Measurements from ENCODE around the gene ADH4.
"Not testable (repeated sequence)": the region's sequence is repeated elsewhere in the genome, so short reads cannot be mapped to it uniquely, and the experiment has no call there.

Gene ADH4

DNA sequence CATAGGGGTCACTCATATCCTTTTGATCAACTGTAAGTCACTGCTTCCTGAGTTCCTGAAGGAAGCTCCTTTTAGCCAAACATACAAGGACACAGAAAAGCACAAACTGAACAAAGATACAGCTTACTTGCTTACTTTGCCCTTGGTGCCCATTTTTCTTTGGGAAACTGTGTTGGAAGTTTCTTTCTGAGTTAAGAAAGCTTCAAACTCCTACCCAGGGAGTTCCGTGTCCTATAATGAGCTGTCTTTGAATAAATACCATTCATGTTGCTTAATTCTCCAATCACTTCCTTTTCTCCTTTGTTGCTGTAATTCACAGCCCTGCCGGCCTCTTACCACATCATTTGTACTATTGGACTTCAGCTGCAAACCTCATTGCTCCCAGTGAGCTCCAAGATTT is at the start of gene ADH4:
TSS of gene ADH4 (minus strand) at position 228 of the 400 bp plus-strand sequence. CDS start at position 153, 75 bp downstream.
- Mint-ChIP-seq H3K27ac (no peak within 1 kb of the TSS), H3K4me1 (no peaks in the 10 kb centered on the region), H3K4me3 (no peak within 1 kb of the TSS), H3K36me3 (no peaks in the 10 kb centered on the region), H3K9me3 (no peaks in the 10 kb centered on the region)
- DNase-seq (ENCODE audit: low spot score in 2 of 2) (no peak), ATAC-seq (no peak)

DNA sequence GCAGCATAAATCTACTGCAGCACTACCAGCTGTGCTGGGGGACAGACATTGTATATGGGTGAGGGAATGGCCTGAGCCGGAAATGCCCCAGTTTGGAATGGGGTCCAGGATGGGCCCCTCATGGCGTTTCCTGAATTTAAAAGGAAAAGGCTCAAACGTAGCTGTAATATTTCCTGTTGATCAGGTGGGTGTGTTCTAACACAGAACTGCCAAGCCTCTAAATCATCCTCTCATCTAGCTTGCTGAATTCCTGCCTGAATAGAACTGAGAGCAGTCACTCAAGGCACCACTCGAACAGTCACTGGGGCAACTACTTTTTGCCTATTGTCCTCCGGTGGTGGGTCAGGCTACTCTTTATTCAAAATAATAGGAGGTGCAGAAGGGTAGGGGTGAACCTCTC is 46.2 kb upstream of the ADH4 start:
- H3K27ac Mint-ChIP-seq, result no peak overlapping the region
- H3K9me3 Mint-ChIP-seq, result peaks cover 11% of the 10 kb centered on the region
- no peak for ATAC-seq
- DNase-seq (ENCODE audit: low spot score in 2 of 2), result no peak
- H3K4me3 Mint-ChIP-seq, result no peak overlapping the region
- H3K36me3 Mint-ChIP-seq, result no peaks in the 10 kb centered on the region
- H3K4me1 Mint-ChIP-seq, result no peaks in the 10 kb centered on the region

DNA sequence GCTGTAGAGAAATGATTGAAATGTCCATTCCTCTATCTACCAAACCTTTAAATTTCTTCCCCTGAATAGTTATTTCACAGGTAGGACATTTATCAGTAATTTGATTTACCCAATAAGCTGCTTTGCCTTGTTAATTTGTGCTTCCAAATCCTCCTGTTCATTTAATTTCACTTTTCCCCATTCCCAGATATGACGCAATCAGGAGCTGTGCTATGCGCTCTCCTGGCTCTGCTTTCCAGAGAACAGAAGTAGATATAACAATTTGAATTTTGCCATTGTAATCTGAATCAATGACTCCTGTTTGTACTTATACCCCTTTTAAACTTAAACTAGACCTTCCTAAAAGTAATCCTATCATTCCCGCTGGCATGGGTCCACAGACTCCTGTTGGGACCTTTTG is 45.8 kb upstream of the ADH4 start:
- H3K4me3 Mint-ChIP-seq; ATAC-seq; H3K27ac Mint-ChIP-seq; H3K4me1 Mint-ChIP-seq; DNase-seq (ENCODE audit: low spot score in 2 of 2); H3K36me3 Mint-ChIP-seq: not testable (repeated sequence)
- H3K9me3 Mint-ChIP-seq, result peaks cover 15% of the 10 kb centered on the region

DNA sequence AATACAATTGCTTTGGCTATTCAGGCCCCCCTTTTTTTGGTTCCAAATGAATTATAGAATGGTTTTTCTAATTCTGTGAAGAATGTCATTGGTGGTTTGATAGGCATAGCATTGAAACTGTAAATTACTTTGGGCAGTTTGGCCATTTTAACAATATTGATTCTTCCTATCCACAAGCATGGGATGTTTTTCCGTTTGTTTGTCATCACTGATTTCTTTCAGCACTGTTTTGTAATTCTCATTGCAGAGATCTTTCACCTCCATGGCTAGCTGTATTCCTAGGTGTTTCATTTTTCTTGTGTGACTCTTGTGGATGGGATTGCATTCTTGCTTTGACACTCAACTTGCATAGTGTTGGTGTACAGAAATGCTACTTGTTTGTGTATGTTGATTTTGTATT is 41.9 kb upstream of the ADH4 start:
- no peak overlapping the region for H3K4me3 Mint-ChIP-seq
- peaks cover 18% of the 10 kb centered on the region for H3K9me3 Mint-ChIP-seq
- no peak overlapping the region for H3K27ac Mint-ChIP-seq
- H3K4me1 Mint-ChIP-seq, result no peaks in the 10 kb centered on the region
- DNase-seq (ENCODE audit: low spot score in 2 of 2), result no peak
- H3K36me3 Mint-ChIP-seq, result no peaks in the 10 kb centered on the region
- ATAC-seq, result no peak

DNA sequence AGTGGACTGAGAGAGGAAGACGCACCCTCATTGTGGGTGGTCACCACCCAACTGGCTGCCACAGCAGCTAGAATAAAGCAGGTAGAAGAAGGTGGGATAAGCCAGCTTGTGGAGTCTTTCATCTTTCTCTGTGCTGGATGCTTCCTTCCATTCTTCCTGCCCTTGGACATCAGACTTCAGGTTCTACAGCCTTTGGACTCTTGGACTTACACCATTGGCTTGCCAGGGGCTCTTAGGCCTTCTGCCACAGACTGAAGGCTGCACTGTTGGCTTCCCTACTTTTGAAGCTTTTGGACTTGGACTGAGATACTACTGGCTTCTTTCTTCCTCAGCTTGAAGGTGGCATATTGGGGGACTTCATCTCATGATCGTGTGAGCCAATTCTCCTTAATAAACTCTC is 41.5 kb upstream of the ADH4 start:
- no peak overlapping the region for H3K4me3 Mint-ChIP-seq
- no peaks in the 10 kb centered on the region for H3K4me1 Mint-ChIP-seq
- H3K27ac Mint-ChIP-seq, result no peak overlapping the region
- H3K36me3 Mint-ChIP-seq, result no peaks in the 10 kb centered on the region
- H3K9me3 Mint-ChIP-seq, result peaks cover 15% of the 10 kb centered on the region
- ATAC-seq (no peak), DNase-seq (ENCODE audit: low spot score in 2 of 2) (no peak)

DNA sequence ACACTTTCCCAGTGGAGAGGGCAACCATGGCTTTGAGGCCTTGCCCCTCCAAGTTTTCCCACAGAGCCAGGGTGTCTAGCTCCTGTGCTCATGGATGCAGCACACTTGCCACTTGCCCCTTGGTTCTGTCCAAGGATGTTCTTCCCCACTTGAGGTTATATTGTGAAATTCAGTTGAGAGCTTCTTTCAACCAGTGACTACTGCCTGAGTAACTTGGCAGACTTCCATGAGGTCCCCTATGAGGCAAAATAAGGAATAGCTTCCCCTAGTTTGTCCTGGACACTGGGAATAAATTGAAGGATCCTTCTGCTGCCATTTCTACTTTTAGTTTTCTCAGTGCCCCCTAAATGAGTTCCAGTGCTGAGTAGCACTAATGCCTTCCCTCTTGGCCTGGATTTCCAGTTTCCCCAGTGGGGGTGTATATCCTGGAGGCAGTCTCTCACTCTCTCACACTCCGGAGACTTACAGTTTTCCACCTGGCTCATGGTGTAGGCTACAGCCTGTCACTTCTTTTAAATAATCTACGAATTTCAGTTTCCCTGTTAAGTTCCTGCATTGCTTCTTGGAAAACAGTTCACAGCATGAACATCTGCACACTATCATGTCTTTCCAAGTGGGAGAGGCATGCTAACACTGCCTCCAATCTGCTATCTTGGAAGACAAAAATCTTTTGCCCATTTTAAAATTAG is 36.4 kb upstream of the ADH4 start:
- Mint-ChIP-seq H3K36me3 (no peaks in the 10 kb centered on the region), H3K4me3 (no peak overlapping the region), H3K27ac (no peak overlapping the region), H3K9me3 (peaks cover 14% of the 10 kb centered on the region), H3K4me1 (no peaks in the 10 kb centered on the region)
- DNase-seq (ENCODE audit: low spot score in 2 of 2), result no peak
- ATAC-seq, result peak; percentile 13

DNA sequence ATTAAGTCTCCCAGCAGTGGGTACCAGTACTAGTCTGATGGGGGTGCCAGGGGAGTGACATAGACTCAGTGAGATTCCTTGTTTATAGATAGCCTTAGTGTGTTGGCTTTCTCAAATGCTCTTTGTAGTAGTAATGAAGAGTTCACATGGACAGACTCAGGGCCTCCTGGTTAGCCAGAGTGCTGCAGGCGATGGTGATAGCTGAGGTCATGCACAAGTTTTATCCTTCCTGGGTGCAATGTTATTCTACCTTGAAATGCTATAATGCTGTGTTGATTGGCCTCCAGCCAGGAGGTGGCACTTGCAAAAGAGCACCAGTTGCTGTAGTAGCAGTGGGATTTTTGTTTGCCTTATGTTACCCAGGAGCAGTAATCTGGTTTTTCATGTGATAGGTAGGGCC is 35.5 kb upstream of the ADH4 start:
- H3K9me3 Mint-ChIP-seq, result peaks cover 6% of the 10 kb centered on the region
- ATAC-seq (no peak), DNase-seq (ENCODE audit: low spot score in 2 of 2) (no peak)
- no peaks in the 10 kb centered on the region for H3K36me3 Mint-ChIP-seq
- H3K4me3 Mint-ChIP-seq, result no peak overlapping the region
- H3K27ac Mint-ChIP-seq, result no peak overlapping the region
- H3K4me1 Mint-ChIP-seq, result no peaks in the 10 kb centered on the region

DNA sequence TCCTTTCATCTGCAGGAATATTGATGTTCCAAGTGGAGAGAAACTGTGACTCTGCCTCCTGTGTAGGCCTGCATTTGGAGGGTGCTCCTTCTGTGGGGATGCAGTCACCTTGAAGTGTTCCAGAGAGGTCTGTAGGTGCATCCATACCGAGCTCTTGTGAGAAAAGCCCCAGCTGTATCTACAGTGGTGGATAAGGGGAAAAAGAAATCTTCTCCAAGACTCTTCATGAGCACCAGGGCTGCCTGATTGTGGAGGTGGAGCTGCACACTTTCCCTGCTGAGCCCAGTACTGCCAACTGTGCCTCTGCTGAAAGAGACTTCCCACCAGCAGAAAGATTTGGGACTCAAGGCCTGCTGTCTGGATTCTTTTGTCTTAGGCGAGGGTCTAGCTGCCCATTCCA is 35.1 kb upstream of the ADH4 start:
- Mint-ChIP-seq H3K27ac (no peak overlapping the region), H3K36me3 (no peaks in the 10 kb centered on the region), H3K4me1 (no peaks in the 10 kb centered on the region), H3K4me3 (no peak overlapping the region), H3K9me3 (peaks cover 5% of the 10 kb centered on the region)
- no peak for DNase-seq (ENCODE audit: low spot score in 2 of 2)
- no peak for ATAC-seq

DNA sequence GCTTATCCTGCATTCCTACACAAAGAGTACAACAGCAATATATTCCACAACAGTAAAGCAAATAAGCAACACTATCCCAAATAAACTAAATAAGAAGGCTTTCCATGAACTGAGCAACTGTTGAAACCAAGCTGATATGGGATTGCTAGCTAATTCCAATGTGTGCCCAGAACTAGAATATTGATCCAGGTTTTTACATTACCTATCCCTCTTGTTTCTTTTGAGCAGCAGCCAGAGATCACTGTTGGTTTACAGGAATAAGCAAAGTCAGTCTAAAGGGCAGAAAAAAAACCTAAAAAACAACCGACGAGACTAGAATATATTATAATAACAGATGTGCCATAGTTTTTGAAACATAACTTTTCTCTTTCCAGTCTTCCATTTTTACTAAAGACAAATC is 22.4 kb upstream of the ADH4 start:
- H3K36me3 Mint-ChIP-seq, result no peaks in the 10 kb centered on the region
- DNase-seq (ENCODE audit: low spot score in 2 of 2) (no peak), ATAC-seq (no peak)
- no peaks in the 10 kb centered on the region for H3K4me1 Mint-ChIP-seq
- H3K4me3 Mint-ChIP-seq, result no peak overlapping the region
- peaks cover 5% of the 10 kb centered on the region for H3K9me3 Mint-ChIP-seq
- no peak overlapping the region for H3K27ac Mint-ChIP-seq

DNA sequence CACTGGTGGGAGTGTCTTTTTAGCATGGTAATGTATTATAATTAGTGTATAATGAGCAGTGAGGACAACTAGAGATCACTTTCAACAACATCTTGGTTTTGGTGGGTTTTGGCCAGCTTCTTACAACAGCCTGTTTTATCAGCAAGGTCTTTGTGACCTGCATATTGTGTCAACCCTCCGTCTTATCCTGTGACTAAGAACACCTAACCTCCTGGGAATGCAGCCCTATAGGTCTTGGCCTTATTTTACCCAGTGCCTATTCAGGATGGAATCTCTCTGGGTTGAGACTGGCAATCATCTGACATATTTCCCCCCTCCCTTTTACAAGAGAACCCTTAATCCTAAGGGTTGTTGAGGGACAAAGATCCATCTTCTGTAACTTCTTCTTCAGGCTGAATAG is 21.9 kb upstream of the ADH4 start:
- peaks cover 5% of the 10 kb centered on the region for H3K9me3 Mint-ChIP-seq
- H3K4me1 Mint-ChIP-seq, result no peaks in the 10 kb centered on the region
- DNase-seq (ENCODE audit: low spot score in 2 of 2) (no peak), ATAC-seq (no peak)
- H3K27ac Mint-ChIP-seq, result no peak overlapping the region
- H3K4me3 Mint-ChIP-seq, result no peak overlapping the region
- H3K36me3 Mint-ChIP-seq, result no peaks in the 10 kb centered on the region

DNA sequence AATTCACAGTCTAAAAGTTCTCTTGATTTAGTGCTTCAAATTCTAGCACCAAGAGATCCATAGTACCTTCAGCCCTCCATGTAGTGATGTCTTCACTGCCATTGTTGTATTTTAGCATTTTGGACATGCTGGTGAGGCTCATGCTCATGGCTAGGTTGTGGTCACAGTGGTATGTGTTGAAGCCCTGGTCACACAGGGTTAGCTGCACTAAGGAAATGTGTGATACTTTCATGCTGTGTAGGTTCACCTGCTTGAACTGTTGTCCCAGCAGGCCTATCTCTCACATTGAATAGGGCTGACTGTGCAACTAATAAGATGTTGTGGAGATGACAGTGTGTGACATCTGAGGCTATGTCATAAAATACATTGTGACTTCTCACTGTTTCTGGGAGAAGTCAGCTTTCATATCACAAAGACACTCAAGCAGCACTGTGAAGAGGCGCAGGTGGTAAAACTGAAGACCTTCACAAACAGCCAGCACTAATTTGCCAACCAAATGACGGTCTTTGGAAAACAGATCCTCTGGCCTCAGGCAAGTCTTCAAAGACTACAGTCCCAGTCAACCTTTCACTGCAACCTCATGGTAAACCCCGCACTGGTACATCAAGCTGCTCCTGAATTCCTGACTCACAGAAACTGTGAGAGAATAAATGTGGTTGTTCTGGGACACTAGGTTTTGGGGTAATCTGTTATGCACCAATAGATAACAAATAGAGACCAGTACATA is 17.4 kb upstream of the ADH4 start:
- H3K4me3 Mint-ChIP-seq, result no peak overlapping the region
- H3K27ac Mint-ChIP-seq, result no peak overlapping the region
- peaks cover 3% of the 10 kb centered on the region for H3K9me3 Mint-ChIP-seq
- no peaks in the 10 kb centered on the region for H3K4me1 Mint-ChIP-seq
- no peak for DNase-seq (ENCODE audit: low spot score in 2 of 2)
- no peaks in the 10 kb centered on the region for H3K36me3 Mint-ChIP-seq
- peak; percentile 31 for ATAC-seq

DNA sequence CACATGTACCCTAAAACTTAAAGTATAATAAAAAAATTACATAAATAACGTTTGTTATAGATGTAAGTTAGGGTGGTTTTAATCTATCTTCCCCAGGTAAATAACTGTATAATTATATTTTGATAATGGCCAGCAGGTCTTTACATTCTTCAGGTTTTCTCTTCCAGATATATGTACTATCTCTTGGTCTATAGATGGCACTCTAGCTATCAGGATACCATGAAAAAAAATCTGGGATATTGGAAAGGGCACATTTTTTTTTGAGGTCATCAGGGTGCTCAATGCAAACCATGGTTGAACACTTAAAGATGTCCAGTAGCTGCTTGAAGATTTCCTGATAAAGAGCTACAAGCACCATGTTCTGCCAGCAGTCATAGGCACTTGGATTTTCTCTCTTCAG is 15.6 kb upstream of the ADH4 start:
- Mint-ChIP-seq H3K9me3 (peaks cover 3% of the 10 kb centered on the region), H3K4me3 (no peak overlapping the region), H3K4me1 (no peaks in the 10 kb centered on the region), H3K27ac (no peak overlapping the region), H3K36me3 (no peaks in the 10 kb centered on the region)
- ATAC-seq (no peak), DNase-seq (ENCODE audit: low spot score in 2 of 2) (no peak)

DNA sequence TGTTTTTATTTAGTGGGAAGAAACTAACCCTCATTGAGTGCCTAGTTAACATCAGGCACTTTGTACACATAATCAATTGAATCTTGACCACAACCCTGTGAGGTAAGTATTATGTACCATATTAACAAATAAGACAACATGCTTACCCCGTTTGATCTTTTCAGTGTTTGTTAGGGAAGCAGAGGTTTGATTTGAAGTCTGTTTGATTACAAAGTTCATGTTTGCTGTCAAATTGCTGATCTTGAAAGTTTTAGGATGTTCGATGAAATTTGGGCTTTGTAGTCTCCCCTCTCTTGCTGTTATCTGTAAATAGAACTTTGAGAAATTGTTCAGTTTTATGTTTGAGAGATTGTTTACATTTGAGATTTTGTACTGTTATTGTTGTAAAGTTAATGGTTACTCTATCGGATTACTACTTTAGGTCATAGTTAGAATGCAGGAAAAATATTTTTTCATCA is 13.4 kb upstream of the ADH4 start:
- Mint-ChIP-seq H3K4me1 (no peaks in the 10 kb centered on the region), H3K27ac (no peak overlapping the region), H3K9me3 (no peaks in the 10 kb centered on the region), H3K4me3 (no peak overlapping the region), H3K36me3 (no peaks in the 10 kb centered on the region)
- ATAC-seq (no peak), DNase-seq (ENCODE audit: low spot score in 2 of 2) (no peak)

DNA sequence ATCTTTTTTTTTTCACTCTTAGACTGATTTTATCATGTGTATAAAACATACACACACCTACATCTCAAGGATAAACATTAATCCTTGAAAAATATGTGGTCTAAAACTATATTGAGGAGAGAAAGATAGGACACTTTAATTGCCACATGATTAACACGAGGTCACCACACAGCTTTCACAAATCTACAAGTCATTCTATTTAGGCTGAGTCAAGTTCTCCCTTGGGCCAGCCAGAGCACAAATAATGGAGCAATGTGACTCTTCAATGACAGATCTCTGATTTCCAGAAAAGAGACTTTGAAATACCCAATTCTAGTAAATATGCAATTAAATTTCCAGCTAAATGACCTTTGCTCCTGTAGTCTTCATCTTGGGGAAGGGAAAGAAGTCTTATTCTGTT is 12.9 kb upstream of the ADH4 start:
- no peaks in the 10 kb centered on the region for H3K4me1 Mint-ChIP-seq
- H3K4me3 Mint-ChIP-seq, result no peak overlapping the region
- no peak for ATAC-seq
- H3K27ac Mint-ChIP-seq, result no peak overlapping the region
- no peaks in the 10 kb centered on the region for H3K9me3 Mint-ChIP-seq
- no peak for DNase-seq (ENCODE audit: low spot score in 2 of 2)
- no peaks in the 10 kb centered on the region for H3K36me3 Mint-ChIP-seq

DNA sequence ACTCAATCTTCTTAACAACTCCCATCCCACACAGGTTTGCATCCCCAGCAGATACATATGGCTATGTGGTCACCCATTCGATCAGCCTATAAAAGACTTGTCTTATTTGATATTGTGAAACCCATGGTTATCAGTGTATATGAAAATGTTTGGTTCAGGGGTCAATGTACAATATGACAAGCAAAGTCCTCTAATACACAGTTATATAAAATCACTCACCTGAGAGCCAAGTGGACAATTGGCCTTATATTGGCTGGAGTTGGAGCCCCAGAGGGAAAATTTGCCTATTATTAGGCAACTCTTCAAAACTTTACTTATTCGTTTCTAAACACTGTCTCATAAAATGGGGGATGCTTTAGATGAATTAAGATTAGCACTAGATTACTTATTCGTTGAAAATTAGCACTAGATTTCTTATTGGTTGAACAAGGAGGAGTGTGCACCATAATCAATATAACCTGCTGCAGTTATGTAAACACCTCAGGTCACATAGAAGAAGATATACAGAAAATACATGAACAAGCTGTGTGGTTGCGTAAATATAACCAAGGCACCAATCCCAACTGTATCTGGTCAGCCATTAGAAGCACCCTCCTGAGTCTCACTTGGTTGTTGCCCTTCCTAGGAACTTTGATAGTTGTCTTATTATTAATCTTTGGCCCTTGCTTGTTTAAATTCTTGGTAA is 10.7 kb upstream of the ADH4 start:
- no peaks in the 10 kb centered on the region for H3K36me3 Mint-ChIP-seq
- H3K4me1 Mint-ChIP-seq, result no peaks in the 10 kb centered on the region
- ATAC-seq (no peak), DNase-seq (ENCODE audit: low spot score in 2 of 2) (no peak)
- no peak overlapping the region for H3K4me3 Mint-ChIP-seq
- no peaks in the 10 kb centered on the region for H3K9me3 Mint-ChIP-seq
- H3K27ac Mint-ChIP-seq, result no peak overlapping the region

DNA sequence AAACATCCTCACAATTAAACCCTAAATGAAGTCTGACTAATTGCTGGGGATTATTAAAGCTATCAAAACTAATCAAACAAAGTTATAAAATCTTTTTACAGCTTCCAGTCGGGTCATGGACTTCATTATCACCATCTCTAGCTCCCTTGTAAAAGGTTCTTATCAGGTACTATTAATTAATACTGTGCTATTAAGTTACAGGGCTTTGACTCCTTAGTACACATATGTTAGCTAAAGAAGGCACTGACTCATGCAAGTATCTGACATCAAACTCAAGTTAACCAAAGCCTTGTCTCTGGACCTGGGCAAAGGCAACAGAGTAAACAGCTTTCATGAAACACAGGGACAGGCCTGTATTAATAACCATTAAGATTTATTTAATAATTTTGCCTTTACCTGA is 7.9 kb upstream of the ADH4 start:
- no peak overlapping the region for H3K27ac Mint-ChIP-seq
- H3K4me1 Mint-ChIP-seq, result no peaks in the 10 kb centered on the region
- no peaks in the 10 kb centered on the region for H3K9me3 Mint-ChIP-seq
- no peak for DNase-seq (ENCODE audit: low spot score in 2 of 2)
- ATAC-seq, result no peak
- H3K36me3 Mint-ChIP-seq, result no peaks in the 10 kb centered on the region
- no peak overlapping the region for H3K4me3 Mint-ChIP-seq
